CD4-positive, alpha-beta T cell (primary cell): ENCODE data around the gene OR51E1. TPM values are rescaled to one million over a fixed set of nuclear protein-coding genes. Genes with fewer than 3 reads are reported as not detected.

Source experiments
- ATAC-seq: fragments of 200-7000 bp; cut with Tn5 transposase; one replicate; pipeline ENCODE4 v1.10.0; 2022; ENCODE audit warnings: mild to moderate bottlenecking; ENCODE audit not compliant: poor library complexity
- CTCF ChIA-PET: fragments of 350-600 bp; sonication (Branson Sonifier 250); formaldehyde crosslinking; loops from one replicate; lab custom pipeline; 2021; ENCODE audit warnings: antibody characterized with exemption, inconsistent platforms; lab: Charles Lee
- POLR2A ChIA-PET: fragments of 350-600 bp; sonication (Branson Sonifier 250); formaldehyde crosslinking; loops from one replicate; lab custom pipeline; 2021; ENCODE audit warnings: antibody characterized with exemption, inconsistent platforms; lab: Charles Lee
- DNase-seq, 14 experiments: peaks; one replicate each; pipeline ENCODE4 v3.0.0-alpha.2; 2013 to 2020; ENCODE audit warnings: mixed read lengths in 2 of 14
- H3K27ac ChIP-seq, 2 donors: one replicate each; pipeline versions ENCODE4 v1.5.1 to v1.7.0; 2013; ENCODE audit warnings: low read length in 2 of 2, low read depth in 1 of 2, mild to moderate bottlenecking in 1 of 2
- H3K27me3 ChIP-seq, 2 experiments: 1 replicate in 1 of 2; 2 replicates in 1 of 2; pipeline versions ENCODE4 v1.6.1 to v1.7.0; 2013; ENCODE audit warnings: low read length in 2 of 2, control low read depth in 1 of 2, mild to moderate bottlenecking in 1 of 2, moderate library complexity in 1 of 2; ENCODE audit not compliant: insufficient read depth in 2 of 2, control insufficient read depth in 1 of 2
- H3K36me3 ChIP-seq: one replicate; pipeline ENCODE4 v1.6.1; 2013; ENCODE audit warnings: low read length, control low read depth; ENCODE audit not compliant: insufficient read depth
- H3K4me1 ChIP-seq: one replicate; pipeline ENCODE4 v1.6.1; 2013; ENCODE audit warnings: low read length, control low read depth; ENCODE audit not compliant: insufficient read depth
- H3K4me3 ChIP-seq: one replicate; pipeline ENCODE4 v1.5.1; 2013; ENCODE audit warnings: mild to moderate bottlenecking, low read length, moderate library complexity
- H3K9me3 ChIP-seq, 2 experiments: 1 replicate in 1 of 2; 2 replicates in 1 of 2; pipeline versions ENCODE4 v1.6.1 to v1.7.0; 2013; ENCODE audit warnings: low read length in 2 of 2, mild to moderate bottlenecking in 2 of 2, control low read depth in 1 of 2, moderate library complexity in 1 of 2; ENCODE audit not compliant: control insufficient read depth in 1 of 2, insufficient read depth in 1 of 2
- H3K27ac Mint-ChIP-seq: one replicate; pipeline ENCODE4 v1.8.0; 2020; ENCODE audit warnings: mixed read lengths
- H3K27me3 Mint-ChIP-seq: one replicate; pipeline ENCODE4 v1.8.0; 2021; ENCODE audit warnings: mixed read lengths
- H3K36me3 Mint-ChIP-seq: one replicate; pipeline ENCODE4 v1.8.0; 2021; ENCODE audit warnings: low read depth, mixed read lengths
- H3K4me1 Mint-ChIP-seq: one replicate; pipeline ENCODE4 v1.8.0; 2021; ENCODE audit warnings: low read depth, mixed read lengths
- H3K4me3 Mint-ChIP-seq: one replicate; pipeline ENCODE4 v1.8.0; 2020; ENCODE audit warnings: mild to moderate bottlenecking, mixed read lengths
- H3K9me3 Mint-ChIP-seq: one replicate; pipeline ENCODE4 v1.8.0; 2020; ENCODE audit warnings: mixed read lengths
- intact Hi-C, 2 experiments: fragments of 100-400 bp; cut with DNase I in 1 of 2; cut with micrococcal nuclease in 1 of 2; formaldehyde crosslinking; loops; one replicate each; pipeline versions ENCODE4 v1.15.1 to v1.9.0; 2023 to 2025; cut with DNase I, micrococcal nuclease
- total RNA-seq, 174 experiments: library from RNA in 2 of 174; stranded (reverse) in 2 of 174; gene quantifications; one replicate each; pipeline ENCODE4 v1.2.3 and lab custom pipeline; 2021 to 2026
- TF ChIP-seq, protein P1 (sequence below): fragments of 200-600 bp; IDR thresholded peaks from one replicate; pipeline ENCODE4 v1.8.0; 2022; ENCODE audit warnings: antibody characterized with exemption, mild to moderate bottlenecking

The OR51E1 gene
- total RNA-seq, 2 experiments from 2014 or later: not detected

- CTCF ChIA-PET: no interaction called here
- TF ChIP-seq, protein P1, sequence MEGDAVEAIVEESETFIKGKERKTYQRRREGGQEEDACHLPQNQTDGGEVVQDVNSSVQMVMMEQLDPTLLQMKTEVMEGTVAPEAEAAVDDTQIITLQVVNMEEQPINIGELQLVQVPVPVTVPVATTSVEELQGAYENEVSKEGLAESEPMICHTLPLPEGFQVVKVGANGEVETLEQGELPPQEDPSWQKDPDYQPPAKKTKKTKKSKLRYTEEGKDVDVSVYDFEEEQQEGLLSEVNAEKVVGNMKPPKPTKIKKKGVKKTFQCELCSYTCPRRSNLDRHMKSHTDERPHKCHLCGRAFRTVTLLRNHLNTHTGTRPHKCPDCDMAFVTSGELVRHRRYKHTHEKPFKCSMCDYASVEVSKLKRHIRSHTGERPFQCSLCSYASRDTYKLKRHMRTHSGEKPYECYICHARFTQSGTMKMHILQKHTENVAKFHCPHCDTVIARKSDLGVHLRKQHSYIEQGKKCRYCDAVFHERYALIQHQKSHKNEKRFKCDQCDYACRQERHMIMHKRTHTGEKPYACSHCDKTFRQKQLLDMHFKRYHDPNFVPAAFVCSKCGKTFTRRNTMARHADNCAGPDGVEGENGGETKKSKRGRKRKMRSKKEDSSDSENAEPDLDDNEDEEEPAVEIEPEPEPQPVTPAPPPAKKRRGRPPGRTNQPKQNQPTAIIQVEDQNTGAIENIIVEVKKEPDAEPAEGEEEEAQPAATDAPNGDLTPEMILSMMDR: no peak
- Histone ChIP-seq H3K9me3 (no peaks in the 10 kb centered on the region), H3K4me3 (no peak overlapping the region), H3K4me1 (no peaks in the 10 kb centered on the region), H3K36me3 (no peaks in the 10 kb centered on the region), H3K27me3 (no peaks in the 10 kb centered on the region), H3K27ac (no peak overlapping the region)
- no peak for DNase-seq
- POLR2A ChIA-PET: no interaction called here
- Mint-ChIP-seq H3K4me3 (no peak overlapping the region), H3K27ac (no peak overlapping the region), H3K27me3 (peaks cover 10% of the 10 kb centered on the region), H3K4me1 (no peaks in the 10 kb centered on the region), H3K36me3 (no peaks in the 10 kb centered on the region), H3K9me3 (no peaks in the 10 kb centered on the region)
- ATAC-seq: no peak
- intact Hi-C loops: no loop called here
These were observed 51.7 kb downstream of the OR51E1 start for GRCh38 chr11:4695442-4695841.

GRCh38 chr11:4697585-4697984 is 53.8 kb downstream of the OR51E1 start, which contains the start of gene OR51E2:
Gene OR51E2, minus strand, starts transcription at chr11:4697853. Its CDS starts 15,142 bp downstream, at chr11:4682711.
- no peak for DNase-seq
- no peak for ATAC-seq
- H3K9me3 Mint-ChIP-seq: no peaks in the 10 kb centered on the region
- no peaks in the 10 kb centered on the region for H3K4me1 Mint-ChIP-seq
- no peaks in the 10 kb centered on the region for H3K36me3 Mint-ChIP-seq
- Histone ChIP-seq H3K9me3 (no peaks in the 10 kb centered on the region), H3K27me3 (no peaks in the 10 kb centered on the region), H3K4me1 (no peaks in the 10 kb centered on the region), H3K36me3 (no peaks in the 10 kb centered on the region), H3K4me3 (no peak within 1 kb of the TSS), H3K27ac (no peak within 1 kb of the TSS)
- intact Hi-C loops: no loop called here
- TF ChIP-seq, protein P1: no peak
- no peak within 1 kb of the TSS for H3K27ac Mint-ChIP-seq
- peaks cover 4% of the 10 kb centered on the region for H3K27me3 Mint-ChIP-seq
- ChIA-PET POLR2A (no interaction called here), CTCF (no interaction called here)
- H3K4me3 Mint-ChIP-seq: no peak within 1 kb of the TSS

- Mint-ChIP-seq H3K36me3 (no peaks in the 10 kb centered on the region), H3K27me3 (peaks cover 4% of the 10 kb centered on the region), H3K4me3 (no peak overlapping the region), H3K9me3 (no peaks in the 10 kb centered on the region), H3K27ac (no peak overlapping the region), H3K4me1 (no peaks in the 10 kb centered on the region)
- H3K4me1 ChIP-seq: no peaks in the 10 kb centered on the region
- ATAC-seq (no peak), DNase-seq (peak in 1 of 14 experiments; percentile 6)
- ChIA-PET POLR2A (no interaction called here), CTCF (no interaction called here)
- TF ChIP-seq, protein P1: no peak
- no peak overlapping the region for H3K4me3 ChIP-seq
- intact Hi-C loops: no loop called here
- H3K36me3 ChIP-seq: no peaks in the 10 kb centered on the region
- no peaks in the 10 kb centered on the region for H3K27me3 ChIP-seq
- H3K9me3 ChIP-seq: no peaks in the 10 kb centered on the region
- no peak overlapping the region for H3K27ac ChIP-seq
These were observed 56.1 kb downstream of the OR51E1 start for GRCh38 chr11:4699697-4700435.
